A549 (cell line): Measurements from ENCODE around the gene CD300C. TPM values are rescaled to one million over a fixed set of nuclear protein-coding genes. Genes with fewer than 3 reads are reported as not detected.

Source experiments
- ATAC-seq, 2 experiments: fragments of 200-7000 bp in 1 of 2; fragments of >200 bp in 1 of 2; cut with Nextera tagmentation in 1 of 2; cut with Tn5 transposase in 1 of 2; 3 replicates each; pipeline versions ENCODE4 v1.8.0 to v1.9.1; 2018 to 2020; ENCODE audit warnings: mild to moderate bottlenecking in 1 of 2, moderate library complexity in 1 of 2
- CTCF ChIA-PET: fragments of 300-600 bp; sonication (Branson Sonifier 250); formaldehyde crosslinking; extraction: SDS; loops from one replicate; lab custom pipeline; 2021; ENCODE audit warnings: antibody characterized with exemption, inconsistent platforms; lab: Yijun Ruan, JAX
- POLR2A ChIA-PET: fragments of 350-600 bp; formaldehyde crosslinking; extraction: SDS; loops from one replicate; lab custom pipeline; 2021; ENCODE audit warnings: antibody characterized with exemption, inconsistent platforms; lab: Yijun Ruan, JAX
- DNase-seq, 2 experiments: peaks; one replicate each; pipeline versions ENCODE4 v3.0.0 to v3.0.0-alpha.2; 2011 to 2016; ENCODE audit warnings: low read depth in 1 of 2, low spot score in 1 of 2
- FAIRE-seq: peaks from 2 replicates; lab custom pipeline; 2011; peaks lifted over from hg19 to GRCh38; lab: Jason Lieb, UNC
- H3K27ac ChIP-seq, 2 experiments: fragments of >200 bp; sonication (Bioruptor Twin); formaldehyde crosslinking; 3 replicates each; pipeline ENCODE4 v1.5.1; 2016 to 2017
- H3K4me1 ChIP-seq: fragments of >200 bp; sonication (Bioruptor Twin); formaldehyde crosslinking; 3 replicates; pipeline ENCODE4 v1.6.1; 2016
- H3K4me2 ChIP-seq: fragments of >200 bp; sonication (Bioruptor Twin); formaldehyde crosslinking; 3 replicates; pipeline ENCODE4 v1.6.1; 2016
- H3K4me3 ChIP-seq: fragments of >200 bp; sonication (Bioruptor Twin); formaldehyde crosslinking; 3 replicates; pipeline ENCODE4 v1.5.1; 2016
- H3K9me3 ChIP-seq: fragments of >200 bp; sonication (Bioruptor Twin); formaldehyde crosslinking; 3 replicates; pipeline ENCODE4 v1.6.1; 2016
- ATOH8 ChIP-seq: fragments of 250-450 bp; sonication (Bioruptor Pico); IDR thresholded peaks from 2 replicates; pipeline ENCODE4 v1.5.0; 2020; ENCODE audit warnings: low read depth, mild to moderate bottlenecking, moderate library complexity
- BCL3 ChIP-seq: fragments of >200 bp; sonication (Bioruptor Twin); formaldehyde crosslinking; IDR thresholded peaks from 3 replicates; pipeline ENCODE4 v1.6.1; 2016
- BHLHE40 ChIP-seq: IDR thresholded peaks from 2 replicates; pipeline ENCODE4 v1.6.1; 2012; ENCODE audit warnings: low read depth, low read length, inconsistent platforms
- CBX2 ChIP-seq: fragments of 200-600 bp; sonication (generic); IDR thresholded peaks from 2 replicates; pipeline ENCODE4 v1.6.1; 2016; ENCODE audit warnings: low read depth, mild to moderate bottlenecking, borderline replicate concordance
- CBX8 ChIP-seq: fragments of 200-600 bp; sonication (generic); IDR thresholded peaks from 2 replicates; pipeline ENCODE4 v1.6.1; 2016
- CHD4 ChIP-seq: fragments of 200-600 bp; sonication (generic); IDR thresholded peaks from 2 replicates; pipeline ENCODE4 v1.6.1; 2016; ENCODE audit warnings: antibody characterized with exemption, mild to moderate bottlenecking, borderline replicate concordance
- EHMT2 ChIP-seq: fragments of 200-600 bp; sonication (generic); IDR thresholded peaks from 2 replicates; pipeline ENCODE4 v1.6.1; 2016; ENCODE audit warnings: antibody characterized with exemption, low read depth, mild to moderate bottlenecking, moderate library complexity
- ELK1 ChIP-seq: fragments of 150-350 bp; IDR thresholded peaks from 2 replicates; pipeline ENCODE4 v1.6.1; 2014; ENCODE audit warnings: low read depth, mild to moderate bottlenecking, low read length
- EP300 ChIP-seq, 2 experiments: fragments of >200 bp; sonication (Bioruptor Twin); formaldehyde crosslinking; IDR thresholded peaks; 2 replicates in 1 of 2; 3 replicates in 1 of 2; pipeline ENCODE4 v1.6.1; 2016 to 2017
- FOSB ChIP-seq: fragments of 250-450 bp; sonication (Bioruptor Pico); IDR thresholded peaks from 2 replicates; pipeline ENCODE4 v1.5.0; 2020; ENCODE audit warnings: mild to moderate bottlenecking, moderate library complexity
- FOSL2 ChIP-seq, 2 experiments: fragments of 450-650 bp in 1 of 2; fragments of >200 bp in 1 of 2; sonication (Bioruptor Twin) in 1 of 2; formaldehyde crosslinking; IDR thresholded peaks; 2 replicates each; pipeline versions ENCODE4 v1.5.0 to v1.6.1; 2016 to 2020; ENCODE audit warnings: mild to moderate bottlenecking in 1 of 2, moderate library complexity in 1 of 2
- GATA3 ChIP-seq: IDR thresholded peaks from 2 replicates; pipeline ENCODE4 v1.6.1; 2012; ENCODE audit warnings: borderline replicate concordance
- HES2 ChIP-seq: fragments of >200 bp; sonication (Bioruptor Twin); formaldehyde crosslinking; IDR thresholded peaks from 2 replicates; pipeline ENCODE4 v1.6.1; 2016
- HEYL ChIP-seq: fragments of 250-450 bp; sonication (Bioruptor Pico); IDR thresholded peaks from 2 replicates; pipeline ENCODE4 v1.8.0; 2021; ENCODE audit warnings: mild to moderate bottlenecking, moderate library complexity
- HOXB13 ChIP-seq: fragments of 250-450 bp; sonication (Bioruptor Pico); IDR thresholded peaks from 2 replicates; pipeline ENCODE4 v1.5.0; 2020; ENCODE audit warnings: low read depth, mild to moderate bottlenecking, moderate library complexity
- KDM5A ChIP-seq: fragments of 200-600 bp; sonication (generic); IDR thresholded peaks from 2 replicates; pipeline ENCODE4 v1.6.1; 2016; ENCODE audit warnings: antibody characterized with exemption, mild to moderate bottlenecking
- MAFK ChIP-seq: fragments of 450-650 bp; IDR thresholded peaks from 2 replicates; pipeline ENCODE4 v1.6.1; 2014; ENCODE audit not compliant: partially characterized antibody
- MYC ChIP-seq: IDR thresholded peaks from 2 replicates; pipeline ENCODE4 v1.6.1; 2012; ENCODE audit warnings: mild to moderate bottlenecking, inconsistent platforms, low read length, improper control_type of control experiment, borderline replicate concordance
- PBX3 ChIP-seq: IDR thresholded peaks from 2 replicates; pipeline ENCODE4 v1.6.1; 2012
- POLR2AphosphoS2 ChIP-seq: conservative IDR thresholded peaks from 2 replicates; pipeline ENCODE4 v1.6.1; 2012; ENCODE audit warnings: low read length, improper control_type of control experiment, inconsistent platforms
- RAD21 ChIP-seq, 2 experiments: fragments of >200 bp in 1 of 2; sonication (Bioruptor Twin) in 1 of 2; formaldehyde crosslinking in 1 of 2; IDR thresholded peaks in 1 of 2; conservative IDR thresholded peaks in 1 of 2; 2 replicates in 1 of 2; 3 replicates in 1 of 2; pipeline ENCODE4 v1.6.1; 2012 to 2018; ENCODE audit warnings: inconsistent platforms in 1 of 2
- RARB ChIP-seq: fragments of 250-450 bp; sonication (Bioruptor Pico); IDR thresholded peaks from 2 replicates; pipeline ENCODE4 v1.8.0; 2021; ENCODE audit warnings: mild to moderate bottlenecking, moderate library complexity
- SREBF2 ChIP-seq: fragments of 450-650 bp; IDR thresholded peaks from 2 replicates; pipeline ENCODE4 v1.6.1; 2014; ENCODE audit warnings: mild to moderate bottlenecking, moderate library complexity
- ZC3H11A ChIP-seq: fragments of 450-650 bp; IDR thresholded peaks from 2 replicates; pipeline ENCODE4 v1.6.1; 2014; ENCODE audit warnings: antibody characterized with exemption, mild to moderate bottlenecking
- ZFP36 ChIP-seq: fragments of 450-650 bp; IDR thresholded peaks from 2 replicates; pipeline ENCODE4 v1.6.1; 2014; ENCODE audit warnings: borderline replicate concordance; ENCODE audit not compliant: partially characterized antibody
- WGBS: methylation state at CpG from one replicate; pipeline ENCODE4 v1.1.6; 2017; ENCODE audit errors: missing lambda C conversion rate; 5-methylcytosine and 5-hydroxymethylcytosine counted together
- polyA plus RNA-seq, 4 experiments: library from polyadenylated mRNA; depleted of rRNA in 3 of 4; stranded (reverse); fragments of >200 nt; fragmentation: RNase III in 1 of 4; extraction: RNeasy Plus Mini Kit Qiagen cat#74134 plus additional on column Dnase treatment in 1 of 4; gene quantifications; 2 replicates in 3 of 4; 3 replicates in 1 of 4; pipeline ENCODE4 v1.2.3, GENCODE V29; 2011 to 2017

Gene CD300C
- polyA plus RNA-seq, 2 of the 4 experiments (the other 2 are of a cell fraction) = not detected

GRCh38 chr17:74547264-74547663 lies 1.3 kb upstream of the CD300C start (continued):
- no peak for TF ChIP-seq HES2
- TF ChIP-seq MYC = no peak
- TF ChIP-seq ELK1 = no peak
- no peak for TF ChIP-seq FOSL2 (IDR thresholded peaks at IDR 0.05)
- TF ChIP-seq FOSL2 (CRISPR knock-in tag; IDR thresholded peaks at IDR 0.05) = no peak
- TF ChIP-seq CHD4 = no peak
- TF ChIP-seq, all 56 proteins: peak for 0

DNA sequence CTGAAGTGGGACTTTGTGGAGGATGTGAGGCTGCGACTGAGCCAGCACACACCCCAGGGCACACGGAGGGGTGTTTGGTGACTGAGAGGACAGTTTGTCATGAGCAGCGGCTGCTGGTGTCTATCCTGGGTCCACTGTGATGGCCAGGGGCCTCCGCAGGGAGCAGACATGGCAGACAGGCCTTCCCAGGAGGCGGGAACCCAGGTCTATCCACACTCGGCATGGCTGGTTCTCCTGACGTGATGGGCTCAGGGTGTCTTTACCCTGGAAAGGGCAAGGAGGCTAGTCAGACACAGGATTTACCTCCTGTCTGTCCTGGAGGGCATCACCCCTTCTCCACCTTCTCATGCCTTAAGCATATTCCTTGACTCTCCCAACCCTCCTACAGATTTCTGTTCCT lies 671 bp upstream of the CD300C start:
- no peaks in the 10 kb centered on the region for H3K4me1 ChIP-seq
- no peak overlapping the region for H3K4me3 ChIP-seq
- CTCF ChIA-PET = interaction anchor here (1.1 to 1.3 kb wide), 3 partner anchors 19 to 167 kb away, joined by 3 to 7 read pairs (median 4); no protein-coding TSS in a partner anchor
- DNase-seq (no peak), FAIRE-seq (no peak)
- no peak overlapping the region for H3K27ac ChIP-seq
- TF ChIP-seq RARB (CRISPR knock-in tag) (no peak), EP300 (IDR thresholded peaks at IDR 0.05) (no peak), KDM5A (no peak), EHMT2 (no peak), CBX8 (no peak), BHLHE40 (no peak), CBX2 (no peak), SREBF2 (no peak), MAFK (no peak)
- TF ChIP-seq, all 56 proteins: peak for 0
- Histone ChIP-seq H3K4me2 (no peak overlapping the region), H3K9me3 (no peaks in the 10 kb centered on the region)
- POLR2A ChIA-PET = no interaction called here
- 70% methylated on average over 7 of the region's 7 CpGs for WGBS
- no peak for ATAC-seq

DNA sequence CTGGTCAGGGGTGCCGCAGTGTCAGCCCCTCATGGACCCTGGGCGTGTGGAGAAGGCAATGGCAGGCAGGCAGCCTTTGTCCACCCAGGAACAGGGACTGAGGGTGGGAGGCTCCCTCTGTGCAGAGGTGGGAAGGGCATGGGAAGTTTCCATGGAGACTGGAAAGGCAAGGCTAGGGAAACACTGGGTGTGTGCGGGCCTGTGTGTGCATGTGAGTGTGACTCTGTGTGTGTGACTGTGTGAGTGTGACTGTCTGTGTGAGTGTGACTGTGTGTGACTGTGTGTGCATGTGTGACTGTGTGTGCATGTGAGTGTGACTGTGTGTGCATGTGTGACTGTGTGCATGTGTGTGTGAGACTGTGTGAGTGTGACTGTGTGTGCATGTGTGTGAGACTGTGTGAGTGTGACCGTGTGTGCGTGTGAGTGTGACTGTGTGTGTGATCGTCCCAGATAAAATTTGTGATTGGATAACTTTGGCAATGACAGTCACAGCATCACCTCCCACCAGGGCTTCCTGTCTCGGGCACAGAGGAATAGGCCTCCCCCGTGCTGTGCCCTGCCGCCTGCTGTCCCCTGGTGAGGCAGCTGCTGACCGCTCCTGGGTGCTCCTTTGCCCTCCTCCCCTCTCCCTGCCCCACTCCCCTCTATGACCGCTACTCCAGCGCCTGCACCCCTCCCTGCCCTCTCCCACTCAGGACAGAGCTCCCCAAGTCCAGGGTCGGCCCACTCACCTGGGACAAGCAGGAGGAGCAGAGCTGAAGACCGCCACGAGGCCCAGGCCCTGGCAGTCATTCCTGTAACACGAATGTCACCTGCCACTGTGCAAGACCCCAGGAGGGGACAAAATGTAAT lies 698 bp downstream of the CD300C start:
- 69% methylated on average over 16 of the region's 16 CpGs for WGBS
- Histone ChIP-seq H3K27ac (no peak overlapping the region), H3K4me2 (no peak overlapping the region), H3K9me3 (no peaks in the 10 kb centered on the region), H3K4me1 (no peaks in the 10 kb centered on the region), H3K4me3 (no peak overlapping the region)
- no peak for TF ChIP-seq GATA3
- TF ChIP-seq POLR2AphosphoS2 = no peak
- no peak for TF ChIP-seq HOXB13 (CRISPR knock-in tag)
- TF ChIP-seq BCL3 = no peak
- TF ChIP-seq RAD21 (conservative IDR thresholded peaks at IDR 0.05 in 1 of 2, IDR thresholded peaks at IDR 0.05 in 1 of 2) = no peak
- no peak for TF ChIP-seq ZFP36
- TF ChIP-seq HES2 = no peak
- TF ChIP-seq ATOH8 (CRISPR knock-in tag) = no peak
- TF ChIP-seq HEYL (CRISPR knock-in tag) = no peak
- no peak for TF ChIP-seq ZC3H11A
- no peak for TF ChIP-seq PBX3
- TF ChIP-seq BHLHE40 = no peak
- no peak for TF ChIP-seq MYC
- TF ChIP-seq SREBF2 = no peak
- no peak for TF ChIP-seq FOSB (CRISPR knock-in tag)
- DNase-seq (no peak), FAIRE-seq (peak; percentile 72), ATAC-seq (no peak)
- POLR2A ChIA-PET = no interaction called here
- CTCF ChIA-PET = interaction anchor here (0.7 to 1.3 kb wide), 4 partner anchors 21 to 57 kb away, joined by 3 to 7 read pairs (median 4); no protein-coding TSS in a partner anchor
